RWPE1 (cell line): Measurements from ENCODE around the gene F8.

Experiments
- CTCF ChIA-PET: fragments of 350-600 bp; sonication (Branson Sonifier 250); formaldehyde crosslinking; extraction: SDS; loops from one replicate; lab custom pipeline; 2021; lab: Yijun Ruan, JAX
- POLR2A ChIA-PET: fragments of 400-600 bp; formaldehyde crosslinking; extraction: SDS; loops from one replicate; lab custom pipeline; 2020; ENCODE audit warnings: antibody characterized with exemption; ENCODE audit not compliant: low non-redundant PET; lab: Yijun Ruan, JAX
- DNase-seq: peaks from one replicate; pipeline ENCODE4 v3.0.0; 2012; ENCODE audit warnings: low spot score
- H3K27ac ChIP-seq: fragments of 450-650 bp; 2 replicates; pipeline ENCODE4 v1.5.1; 2017
- TF ChIP-seq, protein P1 (sequence below): fragments of 450-650 bp; conservative IDR thresholded peaks from 2 replicates; pipeline ENCODE4 v1.5.1; 2017; ENCODE audit warnings: low read depth, mild to moderate bottlenecking

Gene F8

DNA sequence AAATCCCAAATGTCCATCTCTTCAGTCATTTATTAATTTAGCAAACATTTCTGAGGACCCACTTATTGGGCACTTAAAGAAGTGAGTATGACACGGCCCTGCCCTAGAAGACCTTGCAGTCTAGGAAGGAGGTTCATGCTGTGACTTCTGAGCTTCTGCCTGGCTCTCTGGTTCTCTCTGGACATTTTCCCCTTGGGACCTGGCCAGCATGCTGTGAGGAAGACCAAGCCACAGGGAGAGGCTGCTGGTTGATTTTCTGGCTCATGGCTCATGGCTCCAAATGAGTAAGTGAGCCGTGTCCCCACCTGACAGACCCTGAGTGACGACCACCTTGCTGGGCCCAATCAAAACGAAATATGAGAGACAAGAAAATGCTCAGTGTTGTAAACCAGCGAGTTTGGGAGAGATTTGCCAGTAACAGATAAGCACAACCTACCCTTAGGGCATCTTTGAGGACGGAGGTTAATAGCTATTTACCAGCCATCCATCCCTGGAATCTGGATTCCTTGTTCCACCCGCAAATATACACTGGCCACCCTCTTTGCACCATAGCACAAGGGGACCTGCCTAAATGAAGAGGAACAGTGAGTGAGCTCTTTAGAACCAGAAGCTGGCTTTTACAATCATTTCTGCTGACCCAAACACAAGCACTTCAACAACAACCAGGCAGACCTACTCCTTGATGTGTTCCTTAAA lies 218.1 kb downstream of the F8 start:
- ChIA-PET POLR2A (no interaction called here), CTCF (no interaction called here)
- no peak for DNase-seq
- TF ChIP-seq, protein P1, sequence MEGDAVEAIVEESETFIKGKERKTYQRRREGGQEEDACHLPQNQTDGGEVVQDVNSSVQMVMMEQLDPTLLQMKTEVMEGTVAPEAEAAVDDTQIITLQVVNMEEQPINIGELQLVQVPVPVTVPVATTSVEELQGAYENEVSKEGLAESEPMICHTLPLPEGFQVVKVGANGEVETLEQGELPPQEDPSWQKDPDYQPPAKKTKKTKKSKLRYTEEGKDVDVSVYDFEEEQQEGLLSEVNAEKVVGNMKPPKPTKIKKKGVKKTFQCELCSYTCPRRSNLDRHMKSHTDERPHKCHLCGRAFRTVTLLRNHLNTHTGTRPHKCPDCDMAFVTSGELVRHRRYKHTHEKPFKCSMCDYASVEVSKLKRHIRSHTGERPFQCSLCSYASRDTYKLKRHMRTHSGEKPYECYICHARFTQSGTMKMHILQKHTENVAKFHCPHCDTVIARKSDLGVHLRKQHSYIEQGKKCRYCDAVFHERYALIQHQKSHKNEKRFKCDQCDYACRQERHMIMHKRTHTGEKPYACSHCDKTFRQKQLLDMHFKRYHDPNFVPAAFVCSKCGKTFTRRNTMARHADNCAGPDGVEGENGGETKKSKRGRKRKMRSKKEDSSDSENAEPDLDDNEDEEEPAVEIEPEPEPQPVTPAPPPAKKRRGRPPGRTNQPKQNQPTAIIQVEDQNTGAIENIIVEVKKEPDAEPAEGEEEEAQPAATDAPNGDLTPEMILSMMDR = no peak
- H3K27ac ChIP-seq = no peak overlapping the region; the same call in 1 of the 2 replicates

DNA sequence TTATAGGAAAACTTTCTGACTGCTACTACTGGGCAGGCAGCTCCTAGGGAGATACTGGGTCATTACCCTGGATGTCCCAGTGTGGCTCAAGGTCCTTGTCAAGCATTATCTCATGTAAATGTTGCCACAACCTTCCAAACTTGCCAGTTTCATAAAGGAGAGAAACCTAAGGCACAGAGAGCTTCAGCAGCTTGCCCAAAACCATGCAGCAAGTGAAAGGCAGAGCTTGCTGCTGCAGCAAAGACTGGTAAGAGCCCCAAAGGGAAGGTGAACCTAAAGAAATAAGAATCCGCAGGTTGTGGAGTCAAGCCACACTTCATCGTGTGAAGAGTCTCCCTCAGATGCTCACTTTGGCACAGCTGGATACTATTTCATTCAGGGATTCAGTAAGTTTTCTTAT lies 219.6 kb downstream of the F8 start:
- CTCF ChIA-PET = no interaction called here
- TF ChIP-seq, protein P1 = no peak

DNA sequence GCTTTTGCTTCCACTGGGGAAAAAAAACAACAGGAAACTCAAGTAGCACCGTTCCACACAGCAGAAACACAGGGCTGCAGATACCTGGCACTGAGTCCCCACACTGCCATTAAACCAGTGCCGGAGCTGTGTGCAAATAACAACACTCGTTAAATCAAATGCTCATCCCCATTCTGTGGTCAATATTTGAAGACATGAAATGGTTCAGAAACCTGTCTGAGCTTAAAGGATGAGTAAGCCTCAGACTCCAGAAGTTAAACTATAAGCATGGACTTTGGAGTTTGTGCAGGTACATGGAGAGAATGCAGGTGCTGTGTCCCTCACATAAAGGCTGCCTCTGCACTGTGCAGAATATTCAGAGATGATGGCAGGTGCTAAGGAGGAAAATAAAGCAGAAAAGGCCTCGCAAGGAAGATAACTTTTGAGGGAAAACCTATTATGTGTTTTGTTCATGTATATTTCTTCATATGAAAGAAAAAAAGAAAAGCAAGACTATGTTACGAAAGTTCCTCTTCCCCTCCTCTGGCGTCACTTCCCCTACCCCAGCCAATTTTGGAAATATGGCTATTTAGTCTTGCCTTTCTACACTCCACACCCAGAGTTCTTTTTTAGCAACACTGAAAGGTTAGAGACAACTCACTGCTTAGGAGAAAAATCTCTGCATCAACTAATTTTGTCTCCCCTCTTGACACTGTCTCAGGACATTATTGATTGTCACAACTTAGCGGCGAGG lies 221.9 kb downstream of the F8 start:
- POLR2A ChIA-PET = no interaction called here
- no peak overlapping the region for H3K27ac ChIP-seq
- DNase-seq = no peak
- TF ChIP-seq, protein P1 = no peak
- CTCF ChIA-PET = no interaction called here

More for the DNA sequence above, 219.6 kb downstream of the F8 start:
- DNase-seq = no peak
- no peak overlapping the region for H3K27ac ChIP-seq
- POLR2A ChIA-PET = no interaction called here

DNA sequence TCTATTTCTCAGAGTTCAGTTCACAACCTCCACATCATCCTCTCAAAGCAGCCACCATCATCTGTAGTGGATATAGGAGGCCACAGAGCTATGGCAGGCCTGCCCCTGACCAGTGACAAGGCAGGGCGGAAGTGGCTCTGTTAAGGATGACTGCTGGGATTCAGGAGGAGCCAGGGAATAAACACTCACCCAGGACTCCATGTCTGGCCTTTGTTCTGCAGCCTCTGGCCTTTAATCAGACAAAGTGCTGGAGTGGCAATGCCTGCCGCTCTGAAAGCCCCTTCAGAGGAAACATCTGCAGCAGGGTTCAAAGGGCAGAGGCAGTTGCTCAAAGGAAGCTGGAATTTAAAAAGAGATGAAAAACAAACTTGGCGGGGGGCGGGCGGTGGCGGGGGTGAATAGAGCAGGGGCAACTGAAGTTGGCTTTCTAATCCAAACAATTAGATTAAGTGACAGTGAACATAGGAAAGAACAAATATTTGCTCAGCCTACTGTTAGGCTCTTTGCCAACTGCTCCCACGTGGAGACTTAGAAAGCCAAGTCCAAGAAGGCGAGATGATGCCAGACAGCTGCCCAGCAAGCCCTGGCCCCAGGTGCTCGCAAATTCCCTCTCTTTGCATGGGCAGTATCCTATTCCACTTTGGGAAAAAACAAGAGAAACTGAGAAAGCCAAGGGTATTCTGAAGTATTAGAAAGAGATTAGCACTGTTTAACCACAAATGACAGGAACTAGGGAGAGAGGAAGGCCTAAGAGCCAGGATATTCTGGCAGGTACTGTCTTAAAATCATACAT lies 222.8 kb downstream of the F8 start:
- TF ChIP-seq, protein P1 = no peak
- no peak for DNase-seq
- CTCF ChIA-PET = no interaction called here
- H3K27ac ChIP-seq = peak overlapping the region; percentile 35
- POLR2A ChIA-PET = no interaction called here

DNA sequence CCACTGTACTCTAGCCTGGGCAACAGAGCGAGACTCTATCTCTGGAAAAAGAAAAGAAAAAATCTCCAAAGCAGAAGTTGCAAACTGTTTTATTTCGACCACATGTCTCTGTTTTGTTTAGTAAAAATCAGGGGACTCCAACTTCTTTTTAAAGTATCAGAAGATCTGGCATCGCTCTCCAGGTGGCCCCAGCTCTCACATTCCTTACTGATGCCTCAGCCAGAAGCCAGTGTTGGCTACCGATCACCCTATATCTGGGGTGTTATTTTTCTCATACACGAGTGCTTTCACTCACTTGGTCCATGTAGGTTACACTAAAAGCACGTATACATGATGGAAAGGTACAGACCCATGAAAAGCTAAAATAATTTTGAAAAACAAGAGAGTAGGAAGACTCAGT lies 225.5 kb downstream of the F8 start:
- H3K27ac ChIP-seq = no peak overlapping the region
- TF ChIP-seq, protein P1 = no peak
- POLR2A ChIA-PET = no interaction called here
- CTCF ChIA-PET = no interaction called here
- DNase-seq = no peak

DNA sequence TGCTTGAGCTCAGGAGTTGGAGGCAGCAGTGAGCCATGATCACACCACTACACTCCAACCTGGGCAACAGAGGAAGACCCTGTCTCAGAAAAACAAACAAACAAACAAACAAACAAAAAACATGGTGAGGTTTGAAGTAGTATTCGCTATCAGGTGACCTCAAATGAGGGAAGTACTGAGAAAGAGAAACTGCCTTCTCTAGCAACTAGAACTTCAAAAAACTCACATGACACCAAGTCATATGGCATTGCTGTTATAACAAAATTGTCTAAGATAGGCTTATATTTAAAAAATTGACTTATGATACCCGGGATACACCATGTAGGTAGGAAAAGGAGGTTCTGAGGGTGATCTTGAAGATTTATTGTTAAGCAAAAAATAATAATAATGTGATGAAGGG lies 227.5 kb downstream of the F8 start:
- no peak overlapping the region for H3K27ac ChIP-seq
- CTCF ChIA-PET = no interaction called here
- POLR2A ChIA-PET = no interaction called here

More for the DNA sequence above, 227.5 kb downstream of the F8 start:
- DNase-seq = no peak
- TF ChIP-seq, protein P1 = no peak
